ENCODE measurements around the gene DNAI2.

DNA sequence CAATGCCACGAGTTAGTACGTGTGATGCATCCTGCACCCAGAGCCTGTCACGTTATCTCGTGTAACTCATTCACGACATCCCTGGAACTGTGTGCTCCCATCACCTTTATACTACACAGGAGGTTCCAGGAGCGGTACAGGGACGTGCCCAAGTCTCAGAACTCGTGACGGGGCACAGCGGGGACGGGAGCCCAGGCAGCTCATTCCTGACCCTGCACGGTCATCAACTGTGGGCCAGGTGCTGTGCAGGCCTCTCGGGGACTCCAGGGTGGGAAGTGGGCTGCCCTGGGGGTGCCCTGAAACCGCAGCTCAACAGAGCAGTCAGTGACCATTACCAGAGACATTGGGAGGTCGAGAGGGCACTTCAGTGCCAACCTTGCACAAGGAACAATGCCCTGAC lies 40.8 kb downstream of the DNAI2 start:
- TF ChIP-seq FOXP2 (optimal IDR thresholded peaks at IDR 0.05; ENCODE audit: borderline replicate concordance, extremely low read depth, extremely low read length, insufficient read depth) (no peak), TAF1 (IDR thresholded peaks at IDR 0.05; ENCODE audit: borderline replicate concordance, insufficient read depth, low read length) (no peak), POLR2AphosphoS5 (IDR thresholded peaks at IDR 0.05; ENCODE audit: low read depth, low read length) (no peak)
- TF ChIP-seq, protein P1, sequence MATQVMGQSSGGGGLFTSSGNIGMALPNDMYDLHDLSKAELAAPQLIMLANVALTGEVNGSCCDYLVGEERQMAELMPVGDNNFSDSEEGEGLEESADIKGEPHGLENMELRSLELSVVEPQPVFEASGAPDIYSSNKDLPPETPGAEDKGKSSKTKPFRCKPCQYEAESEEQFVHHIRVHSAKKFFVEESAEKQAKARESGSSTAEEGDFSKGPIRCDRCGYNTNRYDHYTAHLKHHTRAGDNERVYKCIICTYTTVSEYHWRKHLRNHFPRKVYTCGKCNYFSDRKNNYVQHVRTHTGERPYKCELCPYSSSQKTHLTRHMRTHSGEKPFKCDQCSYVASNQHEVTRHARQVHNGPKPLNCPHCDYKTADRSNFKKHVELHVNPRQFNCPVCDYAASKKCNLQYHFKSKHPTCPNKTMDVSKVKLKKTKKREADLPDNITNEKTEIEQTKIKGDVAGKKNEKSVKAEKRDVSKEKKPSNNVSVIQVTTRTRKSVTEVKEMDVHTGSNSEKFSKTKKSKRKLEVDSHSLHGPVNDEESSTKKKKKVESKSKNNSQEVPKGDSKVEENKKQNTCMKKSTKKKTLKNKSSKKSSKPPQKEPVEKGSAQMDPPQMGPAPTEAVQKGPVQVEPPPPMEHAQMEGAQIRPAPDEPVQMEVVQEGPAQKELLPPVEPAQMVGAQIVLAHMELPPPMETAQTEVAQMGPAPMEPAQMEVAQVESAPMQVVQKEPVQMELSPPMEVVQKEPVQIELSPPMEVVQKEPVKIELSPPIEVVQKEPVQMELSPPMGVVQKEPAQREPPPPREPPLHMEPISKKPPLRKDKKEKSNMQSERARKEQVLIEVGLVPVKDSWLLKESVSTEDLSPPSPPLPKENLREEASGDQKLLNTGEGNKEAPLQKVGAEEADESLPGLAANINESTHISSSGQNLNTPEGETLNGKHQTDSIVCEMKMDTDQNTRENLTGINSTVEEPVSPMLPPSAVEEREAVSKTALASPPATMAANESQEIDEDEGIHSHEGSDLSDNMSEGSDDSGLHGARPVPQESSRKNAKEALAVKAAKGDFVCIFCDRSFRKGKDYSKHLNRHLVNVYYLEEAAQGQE (IDR thresholded peaks at IDR 0.05; ENCODE audit: insufficient read depth in 1 of 2, low read depth in 2 of 2, low read length in 2 of 2), result no peak

Data from PFSK-1 (cell line).